Kidney epithelial cell (primary cell): ENCODE results near the gene CXCL5. TPM values are rescaled to one million over a fixed set of nuclear protein-coding genes. Genes with fewer than 3 reads are reported as not detected.
A peak's percentile ranks its signal among the peaks of the same experiment; 100 is the strongest.

Experiments
- DNase-seq: peaks from one replicate; pipeline ENCODE4 v3.0.0-alpha.2; 2010; ENCODE audit warnings: low read depth
- H3K27me3 ChIP-seq: 2 replicates; pipeline ENCODE4 v1.6.0; 2011; ENCODE audit warnings: low read length; ENCODE audit not compliant: control insufficient read depth, insufficient read depth
- H3K36me3 ChIP-seq: 2 replicates; pipeline ENCODE4 v1.5.1; 2011; ENCODE audit warnings: low read length; ENCODE audit not compliant: control insufficient read depth, insufficient read depth
- H3K4me3 ChIP-seq: 2 replicates; pipeline ENCODE4 v1.5.1; 2011; ENCODE audit warnings: low read depth, mild to moderate bottlenecking, control low read depth, low read length
- CTCF ChIP-seq: IDR thresholded peaks from 2 replicates; pipeline ENCODE4 v1.5.1; 2011; ENCODE audit warnings: mild to moderate bottlenecking, moderate library complexity, low read length, control low read depth, inconsistent platforms; ENCODE audit not compliant: insufficient read depth, poor library complexity, severe bottlenecking
- total RNA-seq: library from RNA; depleted of rRNA; stranded (reverse); fragments of >200 nt; gene quantifications from 2 replicates; pipeline ENCODE4 v1.2.3, GENCODE V29; 2015

The CXCL5 gene
- total RNA-seq, 1 donor from 2014 or later, result 21.4 TPM

GRCh38 chr4:74005528-74005927, 7.1 kb upstream of the CXCL5 start:
- Histone ChIP-seq H3K4me3 (no peak overlapping the region), H3K36me3 (no peaks in the 10 kb centered on the region), H3K27me3 (no peaks in the 10 kb centered on the region)
- TF ChIP-seq CTCF, result no peak
- DNase-seq, result peak; percentile 43

GRCh38 chr4:74004668-74005067, 6.2 kb upstream of the CXCL5 start:
- DNase-seq, result no peak
- Histone ChIP-seq H3K27me3 (no peaks in the 10 kb centered on the region), H3K36me3 (no peaks in the 10 kb centered on the region), H3K4me3 (no peak overlapping the region)
- TF ChIP-seq CTCF, result no peak

GRCh38 chr4:74000301-74000700, 1.8 kb upstream of the CXCL5 start:
- no peak for TF ChIP-seq CTCF
- Histone ChIP-seq H3K36me3 (no peaks in the 10 kb centered on the region), H3K4me3 (no peak overlapping the region), H3K27me3 (no peaks in the 10 kb centered on the region)
- DNase-seq, result no peak

GRCh38 chr4:73992050-73992449, 6.4 kb downstream of the CXCL5 start:
- H3K27me3 ChIP-seq, result no peaks in the 10 kb centered on the region
- no peak for DNase-seq
- no peak for TF ChIP-seq CTCF

GRCh38 chr4:73991742-73992000, 6.8 kb downstream of the CXCL5 start:
- DNase-seq, result no peak
- Histone ChIP-seq H3K27me3 (no peaks in the 10 kb centered on the region), H3K4me3 (no peak overlapping the region), H3K36me3 (no peaks in the 10 kb centered on the region)
- no peak for TF ChIP-seq CTCF

More at GRCh38 chr4:73992050-73992449, 6.4 kb downstream of the CXCL5 start:
- Histone ChIP-seq H3K4me3 (no peak overlapping the region), H3K36me3 (no peaks in the 10 kb centered on the region)

GRCh38 chr4:73990988-73991741, 7.3 kb downstream of the CXCL5 start:
- no peak for TF ChIP-seq CTCF
- Histone ChIP-seq H3K27me3 (no peaks in the 10 kb centered on the region), H3K36me3 (no peaks in the 10 kb centered on the region), H3K4me3 (no peak overlapping the region)
- no peak for DNase-seq
